ENCODE data around the gene GPR157.
"Not testable (repeated sequence)": the region's sequence is repeated elsewhere in the genome, so short reads cannot be mapped to it uniquely, and the experiment has no call there.

The GPR157 gene

GRCh38 chr1:9161342-9161741 lies 32.4 kb upstream of the GPR157 start:
- no peak for TF ChIP-seq CTCF (IDR thresholded peaks at IDR 0.05; ENCODE audit: insufficient read depth, low read length, poor library complexity, severe bottlenecking)
- peaks cover 5% of the 10 kb centered on the region for H3K36me3 ChIP-seq (ENCODE audit: control insufficient read depth, insufficient read depth, low read length)
- H3K27me3 ChIP-seq (replicated peaks; ENCODE audit: control insufficient read depth, insufficient read depth, low read length): no peaks in the 10 kb centered on the region
- no peak overlapping the region for H3K4me3 ChIP-seq (replicated peaks; ENCODE audit: low read depth, low read length)
- no peak for DNase-seq (ENCODE audit: extremely low read depth, insufficient read length)

- no peak for TF ChIP-seq CTCF (IDR thresholded peaks at IDR 0.05; ENCODE audit: insufficient read depth, low read length, poor library complexity, severe bottlenecking)
- no peak for DNase-seq (ENCODE audit: extremely low read depth, insufficient read length)
- no peaks in the 10 kb centered on the region for H3K27me3 ChIP-seq (replicated peaks; ENCODE audit: control insufficient read depth, insufficient read depth, low read length)
- H3K4me3 ChIP-seq (replicated peaks; ENCODE audit: low read depth, low read length): no peak overlapping the region
- peaks cover 5% of the 10 kb centered on the region for H3K36me3 ChIP-seq (ENCODE audit: control insufficient read depth, insufficient read depth, low read length)
These were observed 31.3 kb upstream of the GPR157 start for GRCh38 chr1:9160079-9160717.

GRCh38 chr1:9155879-9156278 lies 27.0 kb upstream of the GPR157 start:
- TF ChIP-seq CTCF (IDR thresholded peaks at IDR 0.05; ENCODE audit: insufficient read depth, low read length, poor library complexity, severe bottlenecking): no peak
- Histone ChIP-seq H3K36me3 (ENCODE audit: control insufficient read depth, insufficient read depth, low read length) (peaks cover 23% of the 10 kb centered on the region), H3K27me3 (replicated peaks; ENCODE audit: control insufficient read depth, insufficient read depth, low read length) (no peaks in the 10 kb centered on the region), H3K4me3 (replicated peaks; ENCODE audit: low read depth, low read length) (no peak overlapping the region)
- no peak for DNase-seq (ENCODE audit: extremely low read depth, insufficient read length)

GRCh38 chr1:9155405-9155804 lies 26.5 kb upstream of the GPR157 start:
- H3K36me3 ChIP-seq (ENCODE audit: control insufficient read depth, insufficient read depth, low read length): peaks cover 26% of the 10 kb centered on the region
- H3K4me3 ChIP-seq (replicated peaks; ENCODE audit: low read depth, low read length); DNase-seq (ENCODE audit: extremely low read depth, insufficient read length); H3K27me3 ChIP-seq (replicated peaks; ENCODE audit: control insufficient read depth, insufficient read depth, low read length): not testable (repeated sequence)

GRCh38 chr1:9153152-9153551 lies 24.2 kb upstream of the GPR157 start:
- peaks cover 35% of the 10 kb centered on the region for H3K36me3 ChIP-seq (ENCODE audit: control insufficient read depth, insufficient read depth, low read length)
- no peak overlapping the region for H3K4me3 ChIP-seq (replicated peaks; ENCODE audit: low read depth, low read length)
- DNase-seq (ENCODE audit: extremely low read depth, insufficient read length): no peak
- H3K27me3 ChIP-seq (replicated peaks; ENCODE audit: control insufficient read depth, insufficient read depth, low read length): no peaks in the 10 kb centered on the region
- TF ChIP-seq CTCF (IDR thresholded peaks at IDR 0.05; ENCODE audit: insufficient read depth, low read length, poor library complexity, severe bottlenecking): no peak

- Histone ChIP-seq H3K27me3 (replicated peaks; ENCODE audit: control insufficient read depth, insufficient read depth, low read length) (no peaks in the 10 kb centered on the region), H3K4me3 (replicated peaks; ENCODE audit: low read depth, low read length) (no peak overlapping the region), H3K36me3 (ENCODE audit: control insufficient read depth, insufficient read depth, low read length) (peaks cover 35% of the 10 kb centered on the region)
- TF ChIP-seq CTCF (IDR thresholded peaks at IDR 0.05; ENCODE audit: insufficient read depth, low read length, poor library complexity, severe bottlenecking): no peak
- no peak for DNase-seq (ENCODE audit: extremely low read depth, insufficient read length)
These were observed 23.6 kb upstream of the GPR157 start for GRCh38 chr1:9152535-9152934.
